H9 (cell line): ENCODE results near the gene TSPYL1. TPM values are rescaled to one million over a fixed set of nuclear protein-coding genes. Genes with fewer than 3 reads are reported as not detected.

Experiments used
- DNase-seq: peaks from one replicate; pipeline ENCODE4 v3.0.0-alpha.2; 2017
- H2AFZ ChIP-seq: one replicate; pipeline ENCODE4 v1.6.1; 2013; ENCODE audit warnings: mild to moderate bottlenecking, low read length, control low read depth, moderate library complexity
- H2AK5ac ChIP-seq: 2 replicates; pipeline ENCODE4 v1.6.1; 2013; ENCODE audit warnings: low read length, control low read depth, mixed read lengths; ENCODE audit not compliant: insufficient read length
- H2BK120ac ChIP-seq: one replicate; pipeline ENCODE4 v1.6.1; 2013; ENCODE audit warnings: low read depth, mild to moderate bottlenecking, low read length, control low read depth, inconsistent platforms; ENCODE audit not compliant: poor library complexity, severe bottlenecking
- H2BK12ac ChIP-seq: 2 replicates; pipeline ENCODE4 v1.6.1; 2013; ENCODE audit warnings: low read length, control low read depth, mixed read lengths, low read depth; ENCODE audit not compliant: insufficient read length
- H2BK15ac ChIP-seq: 2 replicates; pipeline ENCODE4 v1.6.1; 2013; ENCODE audit warnings: low read depth, low read length, control low read depth
- H2BK20ac ChIP-seq: one replicate; pipeline ENCODE4 v1.6.1; 2013; ENCODE audit warnings: low read depth, mild to moderate bottlenecking, low read length, control low read depth, inconsistent platforms; ENCODE audit not compliant: poor library complexity, severe bottlenecking
- H2BK5ac ChIP-seq: 2 replicates; pipeline ENCODE4 v1.6.1; 2013; ENCODE audit warnings: low read length, control low read depth, mixed read lengths; ENCODE audit not compliant: insufficient read length
- H3K14ac ChIP-seq: 2 replicates; pipeline ENCODE4 v1.6.1; 2013; ENCODE audit warnings: low read length, control low read depth; ENCODE audit not compliant: insufficient read depth
- H3K18ac ChIP-seq: 2 replicates; pipeline ENCODE4 v1.6.1; 2013; ENCODE audit warnings: low read depth, mild to moderate bottlenecking, mixed read lengths, low read length, control low read depth; ENCODE audit not compliant: insufficient read length
- H3K23ac ChIP-seq: 2 replicates; pipeline ENCODE4 v1.6.1; 2013; ENCODE audit warnings: low read length, control low read depth, mixed read lengths, low read depth; ENCODE audit not compliant: insufficient read length
- H3K23me2 ChIP-seq: 2 replicates; pipeline ENCODE4 v1.6.1; 2013; ENCODE audit warnings: low read depth, mild to moderate bottlenecking, mixed read lengths, low read length, control low read depth; ENCODE audit not compliant: insufficient read length, poor library complexity, severe bottlenecking
- H3K27ac ChIP-seq: 2 replicates; pipeline ENCODE4 v1.5.1; 2013; ENCODE audit warnings: low read length, control low read depth, mixed read lengths, low read depth; ENCODE audit not compliant: insufficient read length
- H3K27me3 ChIP-seq: 2 replicates; pipeline ENCODE4 v1.6.1; 2013; ENCODE audit warnings: low read length, control low read depth, inconsistent platforms; ENCODE audit not compliant: insufficient read depth
- H3K4ac ChIP-seq: 2 replicates; pipeline ENCODE4 v1.6.1; 2013; ENCODE audit warnings: low read depth, mild to moderate bottlenecking, control low read depth, inconsistent platforms, low read length, moderate library complexity
- H3K4me1 ChIP-seq: 2 replicates; pipeline ENCODE4 v1.6.1; 2013; ENCODE audit warnings: low read length, control low read depth, inconsistent platforms; ENCODE audit not compliant: insufficient read depth
- H3K4me2 ChIP-seq: 2 replicates; pipeline ENCODE4 v1.6.1; 2013; ENCODE audit warnings: low read length, control low read depth, mixed read lengths; ENCODE audit not compliant: insufficient read length, insufficient read depth
- H3K56ac ChIP-seq: 2 replicates; pipeline ENCODE4 v1.6.1; 2013; ENCODE audit warnings: low read depth, mild to moderate bottlenecking, mixed read lengths, low read length, control low read depth; ENCODE audit not compliant: insufficient read length
- H3K79me1 ChIP-seq: 2 replicates; pipeline ENCODE4 v1.6.1; 2013; ENCODE audit warnings: low read depth, mild to moderate bottlenecking, moderate library complexity, low read length, control low read depth, inconsistent platforms; ENCODE audit not compliant: insufficient read depth, poor library complexity, severe bottlenecking
- H3K79me2 ChIP-seq: 2 replicates; pipeline ENCODE4 v1.6.1; 2013; ENCODE audit warnings: low read length, control low read depth, inconsistent platforms; ENCODE audit not compliant: insufficient read depth
- H3K9ac ChIP-seq: 2 replicates; pipeline ENCODE4 v1.6.1; 2013; ENCODE audit warnings: low read length, control low read depth, mixed read lengths; ENCODE audit not compliant: insufficient read length; ENCODE audit errors: extremely low read depth
- H3K9me3 ChIP-seq: one replicate; pipeline ENCODE4 v1.6.1; 2013; ENCODE audit warnings: low read depth, low read length, inconsistent platforms; ENCODE audit not compliant: control insufficient read depth
- H3T11ph ChIP-seq: one replicate; pipeline ENCODE4 v1.6.1; 2013; ENCODE audit warnings: mild to moderate bottlenecking, low read length, control low read depth, inconsistent platforms
- H4K20me1 ChIP-seq: one replicate; pipeline ENCODE4 v1.6.1; 2013; ENCODE audit not compliant: control insufficient read depth, insufficient read length, insufficient read depth
- H4K5ac ChIP-seq: 2 replicates; pipeline ENCODE4 v1.6.1; 2013; ENCODE audit warnings: low read depth, mild to moderate bottlenecking, mixed read lengths, low read length, control low read depth; ENCODE audit not compliant: insufficient read length
- H4K8ac ChIP-seq: replicated peaks from 2 replicates; pipeline ENCODE4 v1.6.1; 2013; ENCODE audit warnings: low read length, control low read depth, mixed read lengths, low read depth; ENCODE audit not compliant: insufficient read length
- H4K91ac ChIP-seq: 2 replicates; pipeline ENCODE4 v1.6.1; 2013; ENCODE audit warnings: low read depth, mild to moderate bottlenecking, moderate library complexity, mixed read lengths, low read length, control low read depth; ENCODE audit not compliant: insufficient read length
- H3K27ac Mint-ChIP-seq, 3 experiments: 2 replicates in 2 of 3; 3 replicates in 1 of 3; pipeline ENCODE4 v1.8.0; 2020 to 2021; ENCODE audit warnings: mixed read lengths in 3 of 3, mild to moderate bottlenecking in 1 of 3, moderate library complexity in 1 of 3
- H3K27me3 Mint-ChIP-seq: 2 replicates; pipeline ENCODE4 v1.8.0; 2021; ENCODE audit warnings: low read depth, mild to moderate bottlenecking, moderate library complexity, mixed read lengths
- H3K36me3 Mint-ChIP-seq, 3 experiments: 2 replicates in 2 of 3; 3 replicates in 1 of 3; pipeline ENCODE4 v1.8.0; 2020 to 2021; ENCODE audit warnings: low read depth in 3 of 3, mixed read lengths in 3 of 3; ENCODE audit not compliant: insufficient read depth in 1 of 3
- H3K4me1 Mint-ChIP-seq, 2 experiments: 2 replicates each; pipeline ENCODE4 v1.8.0; 2020; ENCODE audit warnings: mixed read lengths in 2 of 2
- H3K4me3 Mint-ChIP-seq, 2 experiments: 2 replicates in 1 of 2; 3 replicates in 1 of 2; pipeline ENCODE4 v1.8.0; 2020 to 2021; ENCODE audit warnings: mild to moderate bottlenecking in 2 of 2, mixed read lengths in 2 of 2, moderate library complexity in 1 of 2
- H3K9me3 Mint-ChIP-seq, 2 experiments: 2 replicates in 1 of 2; 3 replicates in 1 of 2; pipeline ENCODE4 v1.8.0; 2020; ENCODE audit warnings: mild to moderate bottlenecking in 2 of 2, mixed read lengths in 2 of 2, moderate library complexity in 1 of 2
- CTCF ChIP-seq: fragments of 200-600 bp; sonication (generic); conservative IDR thresholded peaks from 3 replicates; pipeline ENCODE4 v1.8.0; 2021; ENCODE audit warnings: antibody characterized with exemption, mild to moderate bottlenecking
- total RNA-seq: library from RNA; stranded (reverse); gene quantifications from 2 replicates; pipeline ENCODE4 v1.2.1, GENCODE V29; 2021

Gene TSPYL1
- total RNA-seq, 1 experiment from 2014 or later: 75.3 TPM

GRCh38 chr6:116314878-116315277 is 35.1 kb upstream of the TSPYL1 start:
- H2BK15ac ChIP-seq: no peak overlapping the region
- no peak overlapping the region for H3K27ac ChIP-seq
- H3K4me2 ChIP-seq: no peak overlapping the region

More at GRCh38 chr6:116314878-116315277, 35.1 kb upstream of the TSPYL1 start:
- no peaks in the 10 kb centered on the region for H3K23me2 ChIP-seq
- no peak overlapping the region for H3K14ac ChIP-seq
- no peaks in the 10 kb centered on the region for H3K27me3 ChIP-seq
- Mint-ChIP-seq H3K36me3 (peaks cover 0 to 4% (median 0%) of the 10 kb centered on the region in 3 experiments; a peak in 1 of 7 replicates), H3K27me3 (no peaks in the 10 kb centered on the region), H3K4me3 (no peak overlapping the region), H3K4me1 (peaks cover 0 to 5% of the 10 kb centered on the region in 2 experiments; a peak in 1 of 4 replicates), H3K27ac (no peak overlapping the region), H3K9me3 (no peaks in the 10 kb centered on the region)
- no peaks in the 10 kb centered on the region for H3K79me2 ChIP-seq
- H4K91ac ChIP-seq: no peak overlapping the region
- no peak overlapping the region for H3K9ac ChIP-seq
- no peaks in the 10 kb centered on the region for H4K20me1 ChIP-seq
- no peak for TF ChIP-seq CTCF
- no peak for DNase-seq
- H2AFZ ChIP-seq: no peak overlapping the region
- H3K56ac ChIP-seq: no peak overlapping the region
- no peak overlapping the region for H3T11ph ChIP-seq
- no peak overlapping the region for H2BK5ac ChIP-seq
- H3K4ac ChIP-seq: no peak overlapping the region
- no peak overlapping the region for H4K8ac ChIP-seq
- no peak overlapping the region for H2BK12ac ChIP-seq
- no peak overlapping the region for H2BK20ac ChIP-seq
- no peak overlapping the region for H3K18ac ChIP-seq
- no peaks in the 10 kb centered on the region for H3K79me1 ChIP-seq
- no peaks in the 10 kb centered on the region for H3K4me1 ChIP-seq
- H3K23ac ChIP-seq: no peak overlapping the region
- no peak overlapping the region for H2BK120ac ChIP-seq
- H4K5ac ChIP-seq: no peak overlapping the region
- H3K9me3 ChIP-seq: no peaks in the 10 kb centered on the region
- H2AK5ac ChIP-seq: no peak overlapping the region
